Endometrial microvascular endothelial cells (primary cell): ENCODE data around the gene OR8B3. TPM values are rescaled to one million over a fixed set of nuclear protein-coding genes. Genes with fewer than 3 reads are reported as not detected.
"Not testable (repeated sequence)": the region's sequence is repeated elsewhere in the genome, so short reads cannot be mapped to it uniquely, and the experiment has no call there.

Experiments
- in situ Hi-C: cut with HindIII; loops from 2 replicates; pipeline ENCODE4 v1.10.0; 2017; ENCODE audit warnings: low sequenced_read_pairs, low pct_unique_long_range_greater_than_20kb; ENCODE audit errors: inconsistent ontology term
- total RNA-seq: library from RNA; depleted of rRNA; stranded (reverse); fragments of >200 nt; gene quantifications from one replicate; pipeline ENCODE4 v1.2.3, GENCODE V29; 2015; ENCODE audit errors: inconsistent ontology term

OR8B3 gene
- total RNA-seq, 1 donor from 2014 or later: not detected

- in situ Hi-C loops: not testable (repeated sequence)
These were observed 16.0 kb downstream of the OR8B3 start for GRCh38 chr11:124382857-124383256.

GRCh38 chr11:124380585-124380984 lies 18.2 kb downstream of the OR8B3 start:
- in situ Hi-C loops: no loop called here

- in situ Hi-C loops: no loop called here
These were observed 22.5 kb downstream of the OR8B3 start for GRCh38 chr11:124376280-124376679.

- in situ Hi-C loops: no loop called here
These were observed 39.3 kb downstream of the OR8B3 start for GRCh38 chr11:124359566-124359965.

- in situ Hi-C loops: no loop called here
These were observed 52.4 kb downstream of the OR8B3 start for GRCh38 chr11:124346311-124346955.

Other genes starting within 250 kb of the OR8B3 start
- gene OR10D3, start 215.7 kb downstream of the OR8B3 start, total RNA-seq: not detected
- not detected for gene OR8G1, start 157.9 kb downstream of the OR8B3 start, total RNA-seq
- not detected for gene OR8G5, start 142.6 kb downstream of the OR8B3 start, total RNA-seq
- not detected for gene OR8D1, start 85.1 kb downstream of the OR8B3 start, total RNA-seq
- gene OR8D2, start 78.8 kb downstream of the OR8B3 start, total RNA-seq: not detected
- not detected for gene OR8B2, start 14.5 kb downstream of the OR8B3 start, total RNA-seq
- not detected for gene OR8B4, start 25.8 kb upstream of the OR8B3 start, total RNA-seq
- not detected for gene OR8B8, start 46.7 kb upstream of the OR8B3 start, total RNA-seq
- not detected for gene OR8B12, start 144.6 kb upstream of the OR8B3 start, total RNA-seq
- not detected for gene OR8A1, start 171.0 kb upstream of the OR8B3 start, total RNA-seq
- not detected for gene PANX3, start 212.4 kb upstream of the OR8B3 start, total RNA-seq
- 20.0 TPM for gene TBRG1, start 223.8 kb upstream of the OR8B3 start, total RNA-seq